HCT116 (cell line): ENCODE measurements around the gene KRTAP5-4. TPM values are rescaled to one million over a fixed set of nuclear protein-coding genes. Genes with fewer than 3 reads are reported as not detected.

Source experiments
- ATAC-seq: fragments of 200-7000 bp; cut with Tn5 transposase; 2 replicates; pipeline ENCODE4 v1.9.1; 2020; ENCODE audit warnings: mild to moderate bottlenecking, moderate library complexity
- BruUV-seq: library from RNA; stranded (reverse); fragments of 400-500 nt; replicated peaks from 2 replicates; lab custom pipeline; 2021; lab: Mats Ljungman, UMichigan
- CTCF ChIA-PET: fragments of 300-600 bp; sonication (Branson Sonifier 250); formaldehyde crosslinking; loops from one replicate; lab custom pipeline; 2021; ENCODE audit warnings: antibody characterized with exemption; lab: Charles Lee
- POLR2A ChIA-PET: fragments of 300-600, 350-600 bp; sonication (Branson Sonifier 250); formaldehyde crosslinking; loops from one replicate; lab custom pipeline; 2021; ENCODE audit warnings: antibody characterized with exemption; lab: Charles Lee
- RAD21 ChIA-PET, 2 experiments: fragments of 300-600 bp; sonication (Branson Sonifier 250); formaldehyde crosslinking; loops; one replicate each; lab custom pipeline; 2023; ENCODE audit warnings: low total read pairs in 2 of 2; ENCODE audit not compliant: uncharacterized antibody in 2 of 2, unreplicated experiment in 2 of 2, low non-redundant PET in 1 of 2; lab: Charles Lee
- DNase-seq: peaks from one replicate; pipeline ENCODE4 v3.0.0-alpha.2; 2010; ENCODE audit warnings: low read depth, low spot score
- H2AFZ ChIP-seq: fragments of 200-600 bp; shearing (Covaris generic), sonication (generic); 2 replicates; pipeline ENCODE4 v1.6.1; 2017; ENCODE audit warnings: low read depth, mixed run types, mixed read lengths, antibody characterized with exemption, low read length; ENCODE audit not compliant: poor library complexity, severe bottlenecking
- H3K27ac ChIP-seq: 2 replicates; pipeline ENCODE4 v1.5.1; 2012; ENCODE audit warnings: low read depth, low read length
- H3K27me3 ChIP-seq: fragments of 200-600 bp; sonication (generic); 2 replicates; pipeline ENCODE4 v1.6.1; 2016; ENCODE audit warnings: mixed run types, low read length, mixed read lengths; ENCODE audit not compliant: insufficient read depth
- H3K36me3 ChIP-seq, 2 experiments: fragments of 200-500 bp in 1 of 2; fragments of 200-600 bp in 1 of 2; sonication (Bioruptor generic) in 1 of 2; sonication (generic) in 1 of 2; 2 replicates each; pipeline versions ENCODE4 v1.5.1 to v1.6.1; 2014 to 2016; ENCODE audit warnings: low read length in 2 of 2, inconsistent platforms in 1 of 2, mixed read lengths in 1 of 2, mixed run types in 1 of 2; ENCODE audit not compliant: insufficient read depth in 2 of 2, control insufficient read depth in 1 of 2
- H3K4me1 ChIP-seq, 2 experiments: fragments of 200-600 bp in 1 of 2; sonication (generic) in 1 of 2; 2 replicates each; pipeline versions ENCODE4 v1.5.1 to v1.6.1; 2012 to 2017; ENCODE audit warnings: low read length in 2 of 2, inconsistent platforms in 1 of 2, mild to moderate bottlenecking in 1 of 2, mixed read lengths in 1 of 2, mixed run types in 1 of 2, moderate library complexity in 1 of 2; ENCODE audit not compliant: insufficient read depth in 2 of 2, control insufficient read depth in 1 of 2
- H3K4me2 ChIP-seq: fragments of 200-600 bp; sonication (generic); 2 replicates; pipeline ENCODE4 v1.6.1; 2017; ENCODE audit warnings: mixed run types, low read length, mixed read lengths
- H3K4me3 ChIP-seq, 2 experiments: fragments of 200-600 bp in 1 of 2; sonication (generic) in 1 of 2; replicated peaks in 1 of 2; 2 replicates each; pipeline ENCODE4 v1.5.1; 2011 to 2016; ENCODE audit warnings: low read length in 2 of 2, control low read depth in 1 of 2, low read depth in 1 of 2, mild to moderate bottlenecking in 1 of 2, mixed read lengths in 1 of 2, mixed run types in 1 of 2
- H3K79me2 ChIP-seq: fragments of 200-600 bp; sonication (generic); 2 replicates; pipeline ENCODE4 v1.6.1; 2017; ENCODE audit warnings: mild to moderate bottlenecking, mixed run types, low read length, moderate library complexity, mixed read lengths; ENCODE audit not compliant: insufficient read depth
- H3K9ac ChIP-seq: fragments of 200-600 bp; sonication (generic); 2 replicates; pipeline ENCODE4 v1.6.1; 2016; ENCODE audit warnings: low read length, mixed read lengths
- H3K9me2 ChIP-seq: fragments of 200-600 bp; sonication (generic), shearing (Covaris generic); 2 replicates; pipeline ENCODE4 v1.6.1; 2017; ENCODE audit warnings: mixed run types, mild to moderate bottlenecking, moderate library complexity; ENCODE audit not compliant: insufficient read depth
- H3K9me3 ChIP-seq, 2 experiments: fragments of 200-500 bp in 1 of 2; fragments of 200-600 bp in 1 of 2; sonication (Bioruptor generic) in 1 of 2; sonication (generic) in 1 of 2; 2 replicates each; pipeline ENCODE4 v1.6.1; 2014 to 2017; ENCODE audit warnings: low read length in 2 of 2, mixed read lengths in 2 of 2, inconsistent platforms in 1 of 2, low read depth in 1 of 2, mild to moderate bottlenecking in 1 of 2, mixed run types in 1 of 2, moderate library complexity in 1 of 2; ENCODE audit not compliant: control insufficient read depth in 1 of 2, insufficient read depth in 1 of 2
- H4K20me1 ChIP-seq: fragments of 200-600 bp; sonication (generic), shearing (Covaris generic); 2 replicates; pipeline ENCODE4 v1.6.1; 2017; ENCODE audit warnings: mixed run types, mild to moderate bottlenecking, moderate library complexity; ENCODE audit not compliant: insufficient read depth
- EZH2phosphoT487 ChIP-seq: fragments of 200-600 bp; IDR thresholded peaks from 2 replicates; pipeline ENCODE4 v1.6.1; 2018; ENCODE audit warnings: antibody characterized with exemption, borderline replicate concordance
- POLR2AphosphoS5 ChIP-seq: IDR thresholded peaks from 2 replicates; pipeline ENCODE4 v1.6.1; 2011; ENCODE audit warnings: mild to moderate bottlenecking, low read depth, low read length, moderate library complexity
- RAD21 ChIP-seq: IDR thresholded peaks from 2 replicates; pipeline ENCODE4 v1.6.1; 2012; ENCODE audit warnings: low read depth, mild to moderate bottlenecking
- REST ChIP-seq: IDR thresholded peaks from 2 replicates; pipeline ENCODE4 v1.6.1; 2012; ENCODE audit warnings: low read depth
- TCF7L2 ChIP-seq: IDR thresholded peaks from 2 replicates; pipeline ENCODE4 v1.7.0; 2011; ENCODE audit warnings: borderline replicate concordance, inconsistent platforms; ENCODE audit not compliant: insufficient read depth, insufficient read length; ENCODE audit errors: extremely low read depth
- intact Hi-C: fragments of 100-400 bp; cut with micrococcal nuclease; formaldehyde crosslinking; loops from 2 replicates; pipeline ENCODE4 v1.10.0; 2022
- total RNA-seq: library from RNA; stranded (reverse); gene quantifications from one replicate; pipeline ENCODE4 v1.2.1, GENCODE V29; 2021; ENCODE audit not compliant: unreplicated experiment
- TF ChIP-seq, protein P1 (sequence below): IDR thresholded peaks from 2 replicates; pipeline ENCODE4 v1.6.1; 2012
- TF ChIP-seq, protein P2 (sequence below), 3 experiments: fragments of 200-600 bp in 1 of 3; sonication (generic) in 1 of 3; IDR thresholded peaks in 2 of 3; conservative IDR thresholded peaks in 1 of 3; 2 replicates each; pipeline ENCODE4 v1.5.1; 2012 to 2017; ENCODE audit warnings: low read depth in 2 of 3, low read length in 2 of 3, antibody characterized with exemption in 1 of 3, borderline replicate concordance in 1 of 3, control low read depth in 1 of 3, mild to moderate bottlenecking in 1 of 3, mixed read lengths in 1 of 3, mixed run types in 1 of 3, moderate library complexity in 1 of 3; ENCODE audit not compliant: insufficient read depth in 1 of 3

Gene KRTAP5-4
- total RNA-seq, 1 experiment from 2014 or later, result not detected

- TF ChIP-seq REST (no peak), TCF7L2 (no peak), POLR2AphosphoS5 (no peak)
- TF ChIP-seq, protein P1, sequence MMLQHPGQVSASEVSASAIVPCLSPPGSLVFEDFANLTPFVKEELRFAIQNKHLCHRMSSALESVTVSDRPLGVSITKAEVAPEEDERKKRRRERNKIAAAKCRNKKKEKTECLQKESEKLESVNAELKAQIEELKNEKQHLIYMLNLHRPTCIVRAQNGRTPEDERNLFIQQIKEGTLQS, result no peak
These were observed 31.8 kb upstream of the KRTAP5-4 start (continued) for GRCh38 chr11:1653541-1654387.

- no peak overlapping the region for H2AFZ ChIP-seq
- no peaks in the 10 kb centered on the region for H3K27me3 ChIP-seq
- H3K4me3 ChIP-seq, result no peak overlapping the region
- H3K36me3 ChIP-seq, result no peaks in the 10 kb centered on the region
- H3K9ac ChIP-seq, result no peak overlapping the region
- H3K79me2 ChIP-seq, result no peaks in the 10 kb centered on the region
- TF ChIP-seq EZH2phosphoT487 (no peak), RAD21 (peak; percentile 97)
- TF ChIP-seq, protein P2, sequence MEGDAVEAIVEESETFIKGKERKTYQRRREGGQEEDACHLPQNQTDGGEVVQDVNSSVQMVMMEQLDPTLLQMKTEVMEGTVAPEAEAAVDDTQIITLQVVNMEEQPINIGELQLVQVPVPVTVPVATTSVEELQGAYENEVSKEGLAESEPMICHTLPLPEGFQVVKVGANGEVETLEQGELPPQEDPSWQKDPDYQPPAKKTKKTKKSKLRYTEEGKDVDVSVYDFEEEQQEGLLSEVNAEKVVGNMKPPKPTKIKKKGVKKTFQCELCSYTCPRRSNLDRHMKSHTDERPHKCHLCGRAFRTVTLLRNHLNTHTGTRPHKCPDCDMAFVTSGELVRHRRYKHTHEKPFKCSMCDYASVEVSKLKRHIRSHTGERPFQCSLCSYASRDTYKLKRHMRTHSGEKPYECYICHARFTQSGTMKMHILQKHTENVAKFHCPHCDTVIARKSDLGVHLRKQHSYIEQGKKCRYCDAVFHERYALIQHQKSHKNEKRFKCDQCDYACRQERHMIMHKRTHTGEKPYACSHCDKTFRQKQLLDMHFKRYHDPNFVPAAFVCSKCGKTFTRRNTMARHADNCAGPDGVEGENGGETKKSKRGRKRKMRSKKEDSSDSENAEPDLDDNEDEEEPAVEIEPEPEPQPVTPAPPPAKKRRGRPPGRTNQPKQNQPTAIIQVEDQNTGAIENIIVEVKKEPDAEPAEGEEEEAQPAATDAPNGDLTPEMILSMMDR (IDR thresholded peaks at IDR 0.05 in 2 of 3, conservative IDR thresholded peaks at IDR 0.05 in 1 of 3; ENCODE audit: borderline replicate concordance in 1 of 3, insufficient read depth in 1 of 3, low read depth in 2 of 3, low read length in 2 of 3), result peak; percentile 92 to 95 (median 93)
- no peak overlapping the region for H3K27ac ChIP-seq
- POLR2A ChIA-PET, result interaction anchor here (1.0 to 1.2 kb wide), 3 partner anchors 174 to 181 kb away, joined by 3 to 6 read pairs (median 5); no protein-coding TSS in a partner anchor
- no peaks in the 10 kb centered on the region for H3K9me2 ChIP-seq
- CTCF ChIA-PET, result interaction anchor here (0.7 to 2.4 kb wide), 31 partner anchors 9 to 533 kb away, joined by 3 to 129 read pairs (median 5); partner anchors contain the start of genes H19, MRPL23 and SYT8
- BruUV-seq, result no TSS peak
- H3K9me3 ChIP-seq, result no peaks in the 10 kb centered on the region
- no peaks in the 10 kb centered on the region for H4K20me1 ChIP-seq
- ATAC-seq (peak; percentile 95), DNase-seq (no peak)
- peak overlapping the region; percentile 32; the same call in 1 of the 2 replicates for H3K4me2 ChIP-seq
- intact Hi-C loops, result loop anchor here (1.0 to 5.0 kb wide), 4 partner anchors 40 to 499 kb away; no protein-coding TSS in a partner anchor
- peaks cover 0 to 7% of the 10 kb centered on the region in 2 experiments; a peak in 3 of 4 replicates for H3K4me1 ChIP-seq
- RAD21 ChIA-PET, result interaction anchor here (0.6 to 1.3 kb wide), 19 partner anchors 41 to 503 kb away, joined by 3 to 26 read pairs (median 4); no protein-coding TSS in a partner anchor
These were observed 31.0 kb upstream of the KRTAP5-4 start for GRCh38 chr11:1652771-1653540.
